Measurements from ENCODE around the gene AKNAD1.

The AKNAD1 gene

DNA sequence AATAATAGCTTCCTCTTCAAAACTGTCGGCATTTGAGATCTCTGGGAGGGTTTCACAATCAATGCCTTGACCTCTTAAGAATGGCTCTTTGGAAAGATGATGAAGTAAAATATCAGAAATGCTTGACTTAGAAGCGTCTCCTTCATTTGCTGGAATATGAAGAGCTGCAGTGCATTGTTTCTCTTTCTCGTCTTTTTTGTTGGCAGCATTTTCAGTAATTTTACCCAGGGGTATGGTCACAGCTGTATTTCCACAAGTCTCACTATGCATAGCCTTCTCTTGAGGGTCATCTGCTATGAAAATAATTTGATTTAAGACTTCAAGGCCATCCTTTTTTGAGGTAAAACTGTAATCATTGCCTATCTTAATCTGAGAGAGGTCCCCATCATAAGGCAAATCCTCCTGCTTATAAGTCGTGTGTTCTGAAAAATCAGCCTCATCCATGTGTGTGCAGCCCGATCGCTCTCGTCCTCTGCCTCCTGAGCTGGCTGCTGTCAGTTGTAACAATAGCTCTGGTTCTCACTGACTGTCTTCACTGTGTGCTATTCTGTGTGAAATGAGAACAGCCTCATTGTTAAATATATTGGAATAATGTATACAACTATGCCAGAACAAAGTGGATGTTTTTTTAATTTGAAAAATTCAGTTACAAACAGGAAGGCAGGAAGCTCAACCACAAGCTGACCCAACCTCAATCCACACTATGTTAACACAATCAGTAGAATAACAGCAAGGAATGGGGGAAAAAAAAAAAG is 4.5 kb downstream of the AKNAD1 start:
- DNase-seq (ENCODE audit: extremely low read depth, insufficient read length): no peak

DNA sequence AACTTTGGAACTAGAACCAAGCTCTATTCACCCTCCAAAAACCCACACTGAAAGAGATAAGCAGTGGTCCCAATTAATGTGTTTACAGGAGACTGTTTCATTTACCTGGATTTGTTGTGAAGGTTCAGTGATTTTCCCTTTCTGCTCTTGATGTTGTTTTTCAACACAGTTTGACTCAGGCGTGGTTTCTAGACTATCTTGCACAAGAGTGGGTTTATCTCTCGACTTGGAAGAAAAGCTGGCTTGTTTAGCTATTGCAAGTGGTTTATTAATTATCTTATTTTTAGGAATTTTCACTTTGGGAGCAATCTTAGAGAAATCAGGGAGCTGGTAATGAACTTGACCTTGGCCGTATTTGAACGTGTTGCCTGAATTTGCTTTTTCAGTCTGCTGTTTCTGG is 5.3 kb downstream of the AKNAD1 start:
- no peak overlapping the region for H3K4me3 ChIP-seq (replicated peaks; ENCODE audit: low read depth, low read length)
- H3K27me3 ChIP-seq (replicated peaks; ENCODE audit: control insufficient read depth, insufficient read depth, low read length): no peaks in the 10 kb centered on the region
- TF ChIP-seq, protein P1, sequence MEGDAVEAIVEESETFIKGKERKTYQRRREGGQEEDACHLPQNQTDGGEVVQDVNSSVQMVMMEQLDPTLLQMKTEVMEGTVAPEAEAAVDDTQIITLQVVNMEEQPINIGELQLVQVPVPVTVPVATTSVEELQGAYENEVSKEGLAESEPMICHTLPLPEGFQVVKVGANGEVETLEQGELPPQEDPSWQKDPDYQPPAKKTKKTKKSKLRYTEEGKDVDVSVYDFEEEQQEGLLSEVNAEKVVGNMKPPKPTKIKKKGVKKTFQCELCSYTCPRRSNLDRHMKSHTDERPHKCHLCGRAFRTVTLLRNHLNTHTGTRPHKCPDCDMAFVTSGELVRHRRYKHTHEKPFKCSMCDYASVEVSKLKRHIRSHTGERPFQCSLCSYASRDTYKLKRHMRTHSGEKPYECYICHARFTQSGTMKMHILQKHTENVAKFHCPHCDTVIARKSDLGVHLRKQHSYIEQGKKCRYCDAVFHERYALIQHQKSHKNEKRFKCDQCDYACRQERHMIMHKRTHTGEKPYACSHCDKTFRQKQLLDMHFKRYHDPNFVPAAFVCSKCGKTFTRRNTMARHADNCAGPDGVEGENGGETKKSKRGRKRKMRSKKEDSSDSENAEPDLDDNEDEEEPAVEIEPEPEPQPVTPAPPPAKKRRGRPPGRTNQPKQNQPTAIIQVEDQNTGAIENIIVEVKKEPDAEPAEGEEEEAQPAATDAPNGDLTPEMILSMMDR (IDR thresholded peaks at IDR 0.05; ENCODE audit: insufficient read depth, low read length, poor library complexity, severe bottlenecking): no peak
- no peak for DNase-seq (ENCODE audit: extremely low read depth, insufficient read length)
- H3K36me3 ChIP-seq (ENCODE audit: control insufficient read depth, insufficient read depth, low read length): no peaks in the 10 kb centered on the region

More for the DNA sequence above, 4.5 kb downstream of the AKNAD1 start:
- TF ChIP-seq, protein P1 (IDR thresholded peaks at IDR 0.05; ENCODE audit: insufficient read depth, low read length, poor library complexity, severe bottlenecking): no peak
- Histone ChIP-seq H3K36me3 (ENCODE audit: control insufficient read depth, insufficient read depth, low read length) (no peaks in the 10 kb centered on the region), H3K27me3 (replicated peaks; ENCODE audit: control insufficient read depth, insufficient read depth, low read length) (no peaks in the 10 kb centered on the region), H3K4me3 (replicated peaks; ENCODE audit: low read depth, low read length) (no peak overlapping the region)

DNA sequence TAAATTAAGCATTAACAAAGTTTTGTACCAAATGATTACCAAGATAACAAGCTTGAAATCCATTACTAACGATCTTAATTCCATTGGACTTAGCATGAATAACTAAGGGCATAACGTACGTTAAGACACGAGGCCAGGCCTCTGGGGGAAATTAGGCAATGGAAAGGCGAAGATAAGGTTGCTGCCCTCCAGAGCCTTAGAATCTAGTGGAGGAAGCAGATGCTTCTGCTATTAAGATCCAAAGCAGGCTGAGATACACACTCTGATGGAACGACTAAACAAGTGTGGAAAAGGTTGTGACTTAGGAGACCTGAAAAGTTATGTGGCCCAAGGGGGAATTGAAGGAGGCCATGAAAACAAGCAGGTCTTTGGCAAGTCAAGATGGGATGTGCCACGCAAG is 6.0 kb downstream of the AKNAD1 start:
- TF ChIP-seq, protein P1 (IDR thresholded peaks at IDR 0.05; ENCODE audit: insufficient read depth, low read length, poor library complexity, severe bottlenecking): no peak
- no peaks in the 10 kb centered on the region for H3K36me3 ChIP-seq (ENCODE audit: control insufficient read depth, insufficient read depth, low read length)
- no peaks in the 10 kb centered on the region for H3K27me3 ChIP-seq (replicated peaks; ENCODE audit: control insufficient read depth, insufficient read depth, low read length)
- no peak for DNase-seq (ENCODE audit: extremely low read depth, insufficient read length)
- no peak overlapping the region for H3K4me3 ChIP-seq (replicated peaks; ENCODE audit: low read depth, low read length)

DNA sequence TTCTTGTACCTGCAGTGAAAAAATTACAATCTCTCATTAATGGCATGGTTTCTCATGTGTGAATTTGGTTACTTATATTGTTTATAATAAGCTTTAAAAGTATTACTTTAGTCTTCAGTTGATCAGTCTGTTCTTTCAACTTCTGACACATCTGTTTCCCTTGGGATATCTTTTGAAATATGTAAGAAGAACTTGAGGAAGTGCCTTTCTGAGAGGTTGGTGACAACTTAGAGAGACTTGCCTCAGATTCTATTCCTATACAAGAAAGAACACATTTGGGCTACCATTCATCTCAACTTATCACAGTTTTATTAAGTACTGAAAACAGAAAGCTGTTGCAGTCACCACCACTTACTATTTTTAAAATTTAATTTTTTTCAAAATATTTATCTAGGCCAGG is 8.1 kb downstream of the AKNAD1 start:
- no peak overlapping the region for H3K4me3 ChIP-seq (replicated peaks; ENCODE audit: low read depth, low read length)
- DNase-seq (ENCODE audit: extremely low read depth, insufficient read length): no peak
- H3K36me3 ChIP-seq (ENCODE audit: control insufficient read depth, insufficient read depth, low read length): no peaks in the 10 kb centered on the region
- TF ChIP-seq, protein P1 (IDR thresholded peaks at IDR 0.05; ENCODE audit: insufficient read depth, low read length, poor library complexity, severe bottlenecking): no peak
- H3K27me3 ChIP-seq (replicated peaks; ENCODE audit: control insufficient read depth, insufficient read depth, low read length): no peaks in the 10 kb centered on the region

DNA sequence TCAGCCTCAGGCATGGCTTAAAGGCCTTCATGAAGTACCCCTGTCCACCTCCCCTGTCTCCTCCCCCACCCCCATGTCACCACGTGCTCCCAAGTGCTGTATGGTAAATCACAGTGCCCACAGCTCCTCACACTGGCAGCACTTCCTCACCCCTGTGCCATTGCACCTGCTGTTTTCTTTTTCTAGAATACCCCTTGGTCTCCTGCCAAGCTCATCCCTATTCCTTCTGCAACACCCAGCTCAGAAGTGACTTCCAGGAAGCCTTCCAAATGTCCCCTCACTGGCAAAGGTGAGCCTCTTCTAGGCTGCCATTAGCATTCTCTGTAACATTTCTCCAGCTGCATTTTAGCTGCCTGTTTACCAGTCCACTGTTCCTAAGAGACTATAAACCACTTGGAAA is 9.4 kb downstream of the AKNAD1 start:
- no peak for DNase-seq (ENCODE audit: extremely low read depth, insufficient read length)
- TF ChIP-seq, protein P1 (IDR thresholded peaks at IDR 0.05; ENCODE audit: insufficient read depth, low read length, poor library complexity, severe bottlenecking): no peak
- H3K4me3 ChIP-seq (replicated peaks; ENCODE audit: low read depth, low read length): no peak overlapping the region
- H3K36me3 ChIP-seq (ENCODE audit: control insufficient read depth, insufficient read depth, low read length): no peaks in the 10 kb centered on the region
- no peaks in the 10 kb centered on the region for H3K27me3 ChIP-seq (replicated peaks; ENCODE audit: control insufficient read depth, insufficient read depth, low read length)
